K562 (cell line): ENCODE measurements around the gene LUZP1. TPM values are rescaled to one million over a fixed set of nuclear protein-coding genes. Genes with fewer than 3 reads are reported as not detected.

Experiments
- ATAC-seq: fragments of 200-7000 bp; cut with Tn5 transposase; 3 replicates; pipeline ENCODE4 v1.9.1; 2020; ENCODE audit warnings: moderate library complexity
- BruUV-seq: library from RNA; stranded (reverse); fragments of 400-500 nt; replicated peaks from 2 replicates; lab custom pipeline; 2021; lab: Mats Ljungman, UMichigan
- CTCF ChIA-PET: fragments of 300-600 bp; formaldehyde crosslinking; extraction: SDS; loops from one replicate; lab custom pipeline; 2021; ENCODE audit warnings: low intra/inter-chr PET ratio; lab: Yijun Ruan, JAX
- POLR2A ChIA-PET: fragments of 300-600, 350-650 bp; sonication (Branson Sonifier 250); formaldehyde crosslinking; extraction: SDS; loops from one replicate; lab custom pipeline; 2021; ENCODE audit warnings: antibody characterized with exemption, inconsistent platforms; lab: Yijun Ruan, JAX
- DNase-seq, 4 experiments: peaks; one replicate each; pipeline versions ENCODE4 v3.0.0 to v3.0.0-alpha.2; 2011 to 2018; ENCODE audit warnings: low spot score in 3 of 4, mixed read lengths in 3 of 4; ENCODE audit errors: extremely low read depth in 1 of 4
- FAIRE-seq: peaks from 2 replicates; lab custom pipeline; 2011; peaks lifted over from hg19 to GRCh38; lab: Jason Lieb, UNC
- H2AFZ ChIP-seq: 2 replicates; pipeline ENCODE4 v1.6.0; 2011; ENCODE audit warnings: low read depth, low read length, control low read depth, inconsistent platforms
- H3K27ac ChIP-seq: fragments of 200-600 bp; 3 replicates; pipeline ENCODE4 v1.8.0; 2011; ENCODE audit warnings: low read depth, mild to moderate bottlenecking, control low read depth, inconsistent platforms, low read length, moderate library complexity, mixed read lengths; ENCODE audit errors: extremely low read depth
- H3K27me3 ChIP-seq, 2 experiments: fragments of 300-600 bp in 1 of 2; 2 replicates in 1 of 2; 3 replicates in 1 of 2; pipeline versions ENCODE4 v1.6.0 to v1.8.0; 2011; ENCODE audit warnings: inconsistent platforms in 2 of 2, low read length in 2 of 2, mild to moderate bottlenecking in 1 of 2, mixed read lengths in 1 of 2, moderate library complexity in 1 of 2; ENCODE audit not compliant: control insufficient read depth in 2 of 2, insufficient read depth in 2 of 2
- H3K36me3 ChIP-seq: fragments of 300-600 bp; 3 replicates; pipeline ENCODE4 v1.8.0; 2011; ENCODE audit warnings: mild to moderate bottlenecking, low read length, inconsistent platforms; ENCODE audit not compliant: control insufficient read depth, insufficient read depth
- H3K4me1 ChIP-seq, 2 experiments: fragments of 200-600 bp in 1 of 2; replicated peaks in 1 of 2; 2 replicates in 1 of 2; 3 replicates in 1 of 2; pipeline versions ENCODE4 v1.5.1 to v1.8.0; 2011; ENCODE audit warnings: inconsistent platforms in 2 of 2, low read length in 2 of 2, mild to moderate bottlenecking in 1 of 2, mixed read lengths in 1 of 2, moderate library complexity in 1 of 2; ENCODE audit not compliant: control insufficient read depth in 2 of 2, insufficient read depth in 2 of 2
- H3K4me2 ChIP-seq: 2 replicates; pipeline ENCODE4 v1.6.1; 2011; ENCODE audit warnings: low read length, control low read depth, inconsistent platforms, mixed read lengths; ENCODE audit not compliant: insufficient read depth
- H3K4me3 ChIP-seq: fragments of 200-600 bp; sonication (generic), shearing (Covaris generic); 2 replicates; pipeline ENCODE4 v1.5.1; 2016; ENCODE audit warnings: control low read depth, inconsistent platforms
- H3K79me2 ChIP-seq: fragments of 200-600 bp; 3 replicates; pipeline ENCODE4 v1.8.0; 2011; ENCODE audit warnings: low read length, inconsistent platforms; ENCODE audit not compliant: control insufficient read depth, insufficient read depth
- H3K9ac ChIP-seq, 2 experiments: 2 replicates each; pipeline versions ENCODE4 v1.6.0 to v1.6.1; 2011; ENCODE audit warnings: low read depth in 2 of 2, low read length in 2 of 2, control low read depth in 1 of 2, inconsistent platforms in 1 of 2, mild to moderate bottlenecking in 1 of 2, mixed read lengths in 1 of 2; ENCODE audit not compliant: insufficient read depth in 1 of 2
- H3K9me1 ChIP-seq: one replicate; pipeline ENCODE4 v1.6.0; 2011; ENCODE audit warnings: inconsistent platforms, mild to moderate bottlenecking, low read length, moderate library complexity; ENCODE audit not compliant: control insufficient read depth, insufficient read depth
- H3K9me3 ChIP-seq: replicated peaks from 2 replicates; pipeline ENCODE4 v1.5.1; 2011; ENCODE audit warnings: low read depth, low read length, inconsistent platforms; ENCODE audit not compliant: control insufficient read depth, insufficient read depth
- H4K20me1 ChIP-seq: replicated peaks from 2 replicates; pipeline ENCODE4 v1.6.1; 2011; ENCODE audit warnings: low read length, inconsistent platforms, mixed read lengths; ENCODE audit not compliant: control insufficient read depth, insufficient read depth
- BMI1 ChIP-seq: fragments of 150-350 bp; IDR thresholded peaks from 2 replicates; pipeline ENCODE4 v1.6.1; 2014; ENCODE audit warnings: low read length
- CBFA2T2 ChIP-seq: fragments of 450-650 bp; conservative IDR thresholded peaks from 2 replicates; pipeline ENCODE4 v1.6.1; 2017; ENCODE audit warnings: mild to moderate bottlenecking
- DNMT1 ChIP-seq: fragments of 450-650 bp; IDR thresholded peaks from 2 replicates; pipeline ENCODE4 v1.6.1; 2016; ENCODE audit warnings: antibody characterized with exemption, mild to moderate bottlenecking
- NFE2 ChIP-seq: IDR thresholded peaks from 2 replicates; pipeline ENCODE4 v1.6.1; 2014; ENCODE audit warnings: antibody characterized with exemption, low read depth
- POLR3G ChIP-seq: IDR thresholded peaks from 2 replicates; pipeline ENCODE4 v1.6.1; 2011; ENCODE audit not compliant: insufficient read length, insufficient replicate concordance; ENCODE audit errors: extremely low read depth
- PRPF4 ChIP-seq: fragments of 200-400 bp; formaldehyde crosslinking; IDR thresholded peaks from one replicate; pipeline ENCODE4 v1.6.1; 2017; ENCODE audit warnings: low read length, low read depth, mild to moderate bottlenecking; ENCODE audit not compliant: insufficient read depth, poor library complexity, severe bottlenecking
- RERE ChIP-seq: sonication (generic); formaldehyde crosslinking; IDR thresholded peaks from 2 replicates; pipeline ENCODE4 v1.8.0; 2023; ENCODE audit warnings: missing genetic modification reagents, mild to moderate bottlenecking, borderline replicate concordance
- RFX7 ChIP-seq: fragments of 250-450 bp; sonication (Bioruptor Pico); IDR thresholded peaks from 2 replicates; pipeline ENCODE4 v1.5.1; 2021; ENCODE audit warnings: mild to moderate bottlenecking
- SAP30 ChIP-seq: fragments of 200-600 bp; sonication (generic); IDR thresholded peaks from 2 replicates; pipeline ENCODE4 v1.6.1; 2012; ENCODE audit warnings: borderline replicate concordance, low read depth, mild to moderate bottlenecking, moderate library complexity, low read length, control low read depth, inconsistent platforms; ENCODE audit not compliant: insufficient read depth, poor library complexity, severe bottlenecking
- TCFL5 ChIP-seq: fragments of 250-450 bp; sonication (Bioruptor Pico); conservative IDR thresholded peaks from 2 replicates; pipeline ENCODE4 v1.6.1; 2021; ENCODE audit warnings: mild to moderate bottlenecking, moderate library complexity, matching md5 sums
- ZNF175 ChIP-seq: fragments of 200-800 bp; sonication (Bioruptor generic); IDR thresholded peaks from 2 replicates; pipeline ENCODE4 v1.6.1; 2016; ENCODE audit warnings: low read depth, mild to moderate bottlenecking, missing genetic modification characterization, missing compliant biosample characterization
- ZNF263 ChIP-seq: sonication (generic); formaldehyde crosslinking; IDR thresholded peaks from 2 replicates; pipeline ENCODE4 v1.8.0; 2022; ENCODE audit warnings: mild to moderate bottlenecking, missing genetic modification reagents, borderline replicate concordance
- WGBS: fragments of 100-300 bp; shearing (Covaris generic); methylation state at CpG from one replicate; pipeline ENCODE4 v1.1.6; 2016; ENCODE audit warnings: low coverage, mixed read lengths; ENCODE audit not compliant: insufficient coverage; ENCODE audit errors: missing lambda C conversion rate; 5-methylcytosine and 5-hydroxymethylcytosine counted together
- in situ Hi-C: fragments of 300-500 bp; cut with MboI; formaldehyde crosslinking; loops from 4 replicates; pipeline ENCODE4 v1.15.0; 2018; ENCODE audit warnings: inconsistent platforms, mixed read lengths
- intact Hi-C: fragments of 100-400 bp; cut with micrococcal nuclease; formaldehyde crosslinking; loops from 2 replicates; pipeline ENCODE4 v1.14.2; 2022
- polyA plus RNA-seq, 8 experiments: library from polyadenylated mRNA; depleted of rRNA in 4 of 8; stranded (reverse) in 5 of 8; unstranded in 3 of 8; fragments of >200 nt; fragmentation: Nextera tagmentation in 2 of 8; fragmentation: Illumina TruSeq in 1 of 8; extraction: Ambion mirVana in 2 of 8; extraction: Trizol in 1 of 8; gene quantifications; 2 replicates each; pipeline versions ENCODE4 v1.2.1 to v1.2.3, GENCODE V29; 2011 to 2014; ENCODE audit warnings: inconsistent platforms in 1 of 8, missing spikeins in 1 of 8
- total RNA-seq, 7 experiments: library from RNA; depleted of rRNA in 6 of 7; stranded (reverse); fragments of >200 nt in 6 of 7; fragmentation: Illumina TruSeq in 2 of 7; extraction: Trizol in 2 of 7; gene quantifications; 2 replicates each; pipeline versions ENCODE4 v1.2.1 to v1.2.3, GENCODE V29; 2011 to 2021; ENCODE audit warnings: low replicate concordance in 1 of 7
- TF ChIP-seq, protein P1 (sequence below): fragments of 250-450 bp; sonication (Bioruptor Pico); IDR thresholded peaks from 2 replicates; pipeline ENCODE4 v1.4.0; 2020; ENCODE audit warnings: mild to moderate bottlenecking

LUZP1 gene
- total and polyA plus RNA-seq, 9 of the 15 experiments (the other 6 are each of a cell fraction or from before 2014, with no cell fraction given) = 6.5 to 19.1 (median 12.4) TPM

DNA sequence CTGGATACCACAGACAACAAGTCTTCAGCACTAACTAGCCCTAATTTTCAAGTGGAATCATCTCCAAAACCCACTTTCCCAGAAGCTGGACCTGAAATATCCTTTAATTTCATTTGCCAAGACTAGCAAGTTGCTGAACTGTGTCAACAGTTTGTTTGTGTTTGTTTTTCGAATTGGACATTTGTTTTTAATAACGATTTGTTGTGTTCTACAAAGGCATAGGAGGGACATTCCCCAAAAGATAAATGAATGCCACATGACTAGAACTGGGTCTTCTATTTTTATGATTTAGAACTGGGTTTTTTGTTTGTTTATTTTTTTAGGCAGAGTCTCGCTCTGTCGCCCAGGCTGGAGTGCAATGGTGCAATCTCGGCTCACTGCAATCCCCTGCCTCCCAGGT is 17.9 kb downstream of the LUZP1 start:
- no peak overlapping the region for H3K4me2 ChIP-seq
- no peaks in the 10 kb centered on the region; the same call in 2 of the 3 replicates for H3K36me3 ChIP-seq
- intact Hi-C loops = no loop called here
- H2AFZ ChIP-seq = no peak overlapping the region
- FAIRE-seq (no peak), ATAC-seq (no peak), DNase-seq (no peak)
- H4K20me1 ChIP-seq = peaks cover 4% of the 10 kb centered on the region; the same call in 1 of the 2 replicates
- H3K9me3 ChIP-seq = no peaks in the 10 kb centered on the region
- in situ Hi-C loops = no loop called here
- H3K27ac ChIP-seq = no peak overlapping the region
- TF ChIP-seq TCFL5 (CRISPR knock-in tag) (no peak), POLR3G (no peak), RERE (no peak), DNMT1 (no peak), CBFA2T2 (no peak), SAP30 (no peak), PRPF4 (no peak), ZNF175 (CRISPR knock-in tag) (no peak), RFX7 (no peak), ZNF263 (no peak), NFE2 (no peak), BMI1 (no peak)
- TF ChIP-seq, protein P1, sequence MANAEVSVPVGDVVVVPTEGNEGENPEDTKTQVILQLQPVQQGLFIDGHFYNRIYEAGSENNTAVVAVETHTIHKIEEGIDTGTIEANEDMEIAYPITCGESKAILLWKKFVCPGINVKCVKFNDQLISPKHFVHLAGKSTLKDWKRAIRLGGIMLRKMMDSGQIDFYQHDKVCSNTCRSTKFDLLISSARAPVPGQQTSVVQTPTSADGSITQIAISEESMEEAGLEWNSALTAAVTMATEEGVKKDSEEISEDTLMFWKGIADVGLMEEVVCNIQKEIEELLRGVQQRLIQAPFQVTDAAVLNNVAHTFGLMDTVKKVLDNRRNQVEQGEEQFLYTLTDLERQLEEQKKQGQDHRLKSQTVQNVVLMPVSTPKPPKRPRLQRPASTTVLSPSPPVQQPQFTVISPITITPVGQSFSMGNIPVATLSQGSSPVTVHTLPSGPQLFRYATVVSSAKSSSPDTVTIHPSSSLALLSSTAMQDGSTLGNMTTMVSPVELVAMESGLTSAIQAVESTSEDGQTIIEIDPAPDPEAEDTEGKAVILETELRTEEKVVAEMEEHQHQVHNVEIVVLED = no peak
- WGBS = 74% methylated on average over 5 of the region's 5 CpGs
- no peak overlapping the region for H3K9ac ChIP-seq
- BruUV-seq = no TSS peak
- peaks cover 4 to 8% of the 10 kb centered on the region in 2 experiments; a peak in 2 of 5 replicates for H3K4me1 ChIP-seq
- peaks cover 47% of the 10 kb centered on the region for H3K79me2 ChIP-seq
- H3K27me3 ChIP-seq = no peaks in the 10 kb centered on the region
- ChIA-PET CTCF (no interaction called here), POLR2A (interaction anchor here (0.8 to 3.1 kb wide), 5 partner anchors 9 to 26 kb away, joined by 3 to 15 read pairs (median 7); no protein-coding TSS in a partner anchor)
- H3K9me1 ChIP-seq = no peaks in the 10 kb centered on the region
- no peak overlapping the region for H3K4me3 ChIP-seq
